H1 (cell line): ENCODE data around the gene OR51B4. TPM values are rescaled to one million over a fixed set of nuclear protein-coding genes. Genes with fewer than 3 reads are reported as not detected.

Experiments used
- CTCF ChIA-PET: fragments of 300-600 bp; sonication (Branson Sonifier 250); formaldehyde crosslinking; loops from one replicate; lab custom pipeline; 2021; ENCODE audit not compliant: partially characterized antibody; lab: Charles Lee
- POLR2A ChIA-PET: fragments of 300-600 bp; sonication (Branson Sonifier 250); formaldehyde crosslinking; loops from one replicate; lab custom pipeline; 2021; ENCODE audit warnings: inconsistent platforms; ENCODE audit not compliant: partially characterized antibody; lab: Charles Lee
- DNase-seq, 2 experiments: peaks; one replicate each; pipeline versions ENCODE4 v3.0.0 to v3.0.0-alpha.2; 2010 to 2022; ENCODE audit warnings: low spot score in 2 of 2, low read depth in 1 of 2, mixed read lengths in 1 of 2
- FAIRE-seq: peaks from 2 replicates; lab custom pipeline; 2011; peaks lifted over from hg19 to GRCh38; lab: Jason Lieb, UNC
- H2AFZ ChIP-seq: 2 replicates; pipeline ENCODE4 v1.8.1; 2012; ENCODE audit warnings: low read length, inconsistent platforms
- H2AK5ac ChIP-seq: 2 replicates; pipeline ENCODE4 v1.6.1; 2013; ENCODE audit warnings: low read depth, low read length
- H2BK120ac ChIP-seq: replicated peaks from 2 replicates; pipeline ENCODE3; 2013; ENCODE audit warnings: low read depth, low read length, inconsistent platforms
- H2BK12ac ChIP-seq: 2 replicates; pipeline ENCODE4 v1.6.1; 2013; ENCODE audit warnings: low read depth, low read length
- H2BK15ac ChIP-seq: 2 replicates; pipeline ENCODE4 v1.6.1; 2013; ENCODE audit warnings: low read length
- H2BK20ac ChIP-seq: 2 replicates; pipeline ENCODE4 v1.6.1; 2013; ENCODE audit warnings: low read length
- H2BK5ac ChIP-seq: 2 replicates; pipeline ENCODE4 v1.6.1; 2013; ENCODE audit warnings: low read depth, low read length
- H3K14ac ChIP-seq: 2 replicates; pipeline ENCODE4 v1.6.1; 2013; ENCODE audit warnings: inconsistent platforms; ENCODE audit not compliant: insufficient read length
- H3K18ac ChIP-seq: 2 replicates; pipeline ENCODE4 v1.6.1; 2013; ENCODE audit warnings: low read length; ENCODE audit errors: extremely low read depth
- H3K23ac ChIP-seq: 2 replicates; pipeline ENCODE4 v1.6.1; 2013; ENCODE audit warnings: inconsistent platforms; ENCODE audit not compliant: insufficient read length
- H3K23me2 ChIP-seq: 2 replicates; pipeline ENCODE4 v1.6.1; 2013; ENCODE audit warnings: low read depth, low read length
- H3K27ac ChIP-seq: 2 replicates; pipeline ENCODE4 v1.6.1; 2011; ENCODE audit warnings: low read depth, low read length, inconsistent platforms
- H3K27me3 ChIP-seq, 4 experiments: replicated peaks in 1 of 4; 1 replicate in 1 of 4; 2 replicates in 3 of 4; pipeline versions ENCODE4 v1.6.1 to v1.8.1; 2011 to 2013; ENCODE audit warnings: low read length in 3 of 4, mild to moderate bottlenecking in 3 of 4, inconsistent platforms in 2 of 4, mixed read lengths in 2 of 4, moderate library complexity in 1 of 4; ENCODE audit not compliant: control insufficient read depth in 3 of 4, insufficient read depth in 3 of 4; ENCODE audit errors: extremely low read depth in 1 of 4
- H3K36me3 ChIP-seq, 4 experiments: 2 replicates each; pipeline versions ENCODE4 v1.6.1 to v1.8.1; 2011 to 2013; ENCODE audit warnings: mild to moderate bottlenecking in 4 of 4, low read length in 3 of 4, moderate library complexity in 2 of 4, control low read depth in 1 of 4, inconsistent platforms in 1 of 4; ENCODE audit not compliant: insufficient read depth in 4 of 4, control insufficient read depth in 2 of 4
- H3K4ac ChIP-seq: replicated peaks from 2 replicates; pipeline ENCODE3; 2013; ENCODE audit warnings: low read length, low read depth, mixed read lengths, inconsistent platforms; ENCODE audit not compliant: insufficient read length
- H3K4me1 ChIP-seq, 4 experiments: replicated peaks in 1 of 4; 1 replicate in 1 of 4; 2 replicates in 3 of 4; pipeline versions ENCODE4 v1.6.1 to v1.8.1; 2011 to 2013; ENCODE audit warnings: low read length in 3 of 4, inconsistent platforms in 2 of 4, mixed read lengths in 1 of 4; ENCODE audit not compliant: insufficient read depth in 4 of 4, control insufficient read depth in 3 of 4
- H3K4me2 ChIP-seq, 2 experiments: 2 replicates each; pipeline versions ENCODE4 v1.6.1 to v1.8.1; 2011 to 2013; ENCODE audit warnings: low read depth in 2 of 2, low read length in 2 of 2, control low read depth in 1 of 2, inconsistent platforms in 1 of 2, mild to moderate bottlenecking in 1 of 2; ENCODE audit not compliant: insufficient read depth in 1 of 2
- H3K4me3 ChIP-seq, 4 experiments: fragments of 200-600, 300-600 bp in 1 of 4; sonication (generic), shearing (Covaris generic), sonication (Bioruptor Twin) in 1 of 4; 2 replicates each; pipeline versions ENCODE4 v1.5.1 to v1.8.1; 2011 to 2016; ENCODE audit warnings: low read length in 4 of 4, low read depth in 3 of 4, control low read depth in 2 of 4, inconsistent platforms in 2 of 4, mild to moderate bottlenecking in 2 of 4, mixed read lengths in 1 of 4, moderate library complexity in 1 of 4; ENCODE audit not compliant: insufficient read depth in 2 of 4; ENCODE audit errors: extremely low read depth in 1 of 4
- H3K56ac ChIP-seq: replicated peaks from 2 replicates; pipeline ENCODE3; 2013; ENCODE audit warnings: low read depth, mild to moderate bottlenecking, mixed read lengths, low read length, inconsistent platforms; ENCODE audit not compliant: insufficient read length
- H3K79me1 ChIP-seq: 2 replicates; pipeline ENCODE4 v1.6.1; 2013; ENCODE audit warnings: low read depth, low read length, control low read depth
- H3K79me2 ChIP-seq, 2 experiments: 2 replicates each; pipeline versions ENCODE4 v1.6.1 to v1.8.1; 2012 to 2013; ENCODE audit warnings: low read length in 2 of 2, mild to moderate bottlenecking in 2 of 2, inconsistent platforms in 1 of 2; ENCODE audit not compliant: insufficient read depth in 2 of 2, control insufficient read depth in 1 of 2
- H3K9ac ChIP-seq, 4 experiments: replicated peaks in 1 of 4; 1 replicate in 1 of 4; 2 replicates in 3 of 4; pipeline versions ENCODE4 v1.6.1 to v1.8.1; 2011 to 2013; ENCODE audit warnings: low read depth in 3 of 4, low read length in 3 of 4, control low read depth in 2 of 4, mild to moderate bottlenecking in 2 of 4, moderate library complexity in 2 of 4, inconsistent platforms in 1 of 4; ENCODE audit errors: extremely low read depth in 1 of 4
- H3K9me3 ChIP-seq, 2 experiments: 2 replicates each; pipeline versions ENCODE4 v1.6.1 to v1.8.1; 2012 to 2013; ENCODE audit warnings: mild to moderate bottlenecking in 2 of 2, moderate library complexity in 2 of 2, control low read depth in 1 of 2, inconsistent platforms in 1 of 2, low read depth in 1 of 2, low read length in 1 of 2, mixed read lengths in 1 of 2; ENCODE audit not compliant: insufficient read depth in 2 of 2
- H4K20me1 ChIP-seq, 2 experiments: replicated peaks in 1 of 2; 2 replicates each; pipeline versions ENCODE3 to v1.8.1; 2011 to 2013; ENCODE audit warnings: inconsistent platforms in 2 of 2, low read length in 2 of 2, mild to moderate bottlenecking in 1 of 2; ENCODE audit not compliant: insufficient read depth in 2 of 2, control insufficient read depth in 1 of 2
- H4K5ac ChIP-seq: 2 replicates; pipeline ENCODE4 v1.6.1; 2013; ENCODE audit warnings: low read length, low read depth, mixed read lengths, inconsistent platforms; ENCODE audit not compliant: insufficient read length
- H4K8ac ChIP-seq: 2 replicates; pipeline ENCODE4 v1.8.0; 2013; ENCODE audit warnings: mild to moderate bottlenecking, moderate library complexity, low read length, inconsistent platforms; ENCODE audit not compliant: insufficient read depth; ENCODE audit errors: extremely low read depth
- H4K91ac ChIP-seq: replicated peaks from 2 replicates; pipeline ENCODE3; 2013; ENCODE audit warnings: low read length, mixed read lengths, inconsistent platforms; ENCODE audit not compliant: insufficient read length
- BCL11A ChIP-seq, 2 experiments: IDR thresholded peaks; one replicate each; pipeline ENCODE4 v1.6.1; 2011; ENCODE audit warnings: low read depth in 2 of 2, low read length in 2 of 2, mild to moderate bottlenecking in 2 of 2
- CBX5 ChIP-seq: fragments of 300-800, 300-1000 bp; sonication (generic); IDR thresholded peaks from 2 replicates; pipeline ENCODE4 v1.7.1; 2016; ENCODE audit warnings: antibody characterized with exemption, low read length, low read depth
- CHD1 ChIP-seq: IDR thresholded peaks from 2 replicates; pipeline ENCODE4 v1.6.1; 2012; ENCODE audit warnings: low read depth, low read length, improper control_type of control experiment
- CHD2 ChIP-seq: IDR thresholded peaks from 2 replicates; pipeline ENCODE4 v1.6.1; 2012; ENCODE audit warnings: low read length, improper control_type of control experiment
- CTBP2 ChIP-seq: IDR thresholded peaks from 2 replicates; pipeline ENCODE4 v1.7.0; 2011; ENCODE audit warnings: borderline replicate concordance, mild to moderate bottlenecking, moderate library complexity, mixed read lengths, low read length; ENCODE audit not compliant: insufficient read depth, insufficient read length
- JUN ChIP-seq: IDR thresholded peaks from 2 replicates; pipeline ENCODE4 v1.6.1; 2011; ENCODE audit warnings: low read depth, mild to moderate bottlenecking, improper control_type of control experiment, low read length
- POU5F1 ChIP-seq: IDR thresholded peaks from 2 replicates; pipeline ENCODE4 v1.6.1; 2011; ENCODE audit warnings: low read depth, mild to moderate bottlenecking, low read length, moderate library complexity
- SAP30 ChIP-seq: fragments of 300-600 bp; sonication (generic); IDR thresholded peaks from 2 replicates; pipeline ENCODE4 v1.7.1; 2012; ENCODE audit warnings: low read length, moderate library complexity, mild to moderate bottlenecking, inconsistent platforms; ENCODE audit not compliant: insufficient read depth, insufficient replicate concordance
- SP2 ChIP-seq: IDR thresholded peaks from 2 replicates; pipeline ENCODE4 v1.6.1; 2012; ENCODE audit warnings: mild to moderate bottlenecking, low read length, inconsistent platforms
- SUZ12 ChIP-seq: fragments of 200-600 bp; sonication (generic); IDR thresholded peaks from 2 replicates; pipeline ENCODE4 v1.6.1; 2012; ENCODE audit warnings: mild to moderate bottlenecking, inconsistent platforms, low read length, moderate library complexity, mixed read lengths
- TAF1 ChIP-seq: IDR thresholded peaks from 2 replicates; pipeline ENCODE4 v1.6.1; 2011; ENCODE audit warnings: mild to moderate bottlenecking, low read depth, low read length
- WGBS, 2 experiments: shearing (Covaris generic) in 1 of 2; methylation state at CpG; one replicate each; pipeline versions ENCODE4 v1.1.6 to v1.1.7; 2013 to 2015; ENCODE audit warnings: low lambda C conversion rate in 2 of 2, mixed read lengths in 2 of 2, inconsistent platforms in 1 of 2, low coverage in 1 of 2, missing lambda C conversion rate in 1 of 2; ENCODE audit not compliant: insufficient replicate concordance in 2 of 2, insufficient coverage in 1 of 2, insufficient read length in 1 of 2; ENCODE audit errors: extremely low coverage in 1 of 2, missing lambda C conversion rate in 1 of 2; 5-methylcytosine and 5-hydroxymethylcytosine counted together
- polyA plus RNA-seq, 7 experiments: library from polyadenylated mRNA; depleted of rRNA in 3 of 7; stranded (reverse) in 5 of 7; unstranded in 2 of 7; fragments of >200 nt in 5 of 7; fragments of 200-250 nt in 2 of 7; gene quantifications; 1 replicate in 5 of 7; 2 replicates in 1 of 7; 4 replicates in 1 of 7; pipeline versions ENCODE4 v1.2.1 to v1.2.3, GENCODE V29; 2011 to 2013; ENCODE audit warnings: missing spikeins in 2 of 7, mixed read lengths in 2 of 7
- total RNA-seq: library from RNA; stranded (reverse); fragmentation: NEBNext Ultra II Directional; extraction: Animal tissue kit (Norgen Biotek cat#: 25700); gene quantifications from 2 replicates; pipeline ENCODE4 v1.2.1, GENCODE V29; 2021
- TF ChIP-seq, protein P1 (sequence below), 3 experiments: IDR thresholded peaks; 1 replicate in 2 of 3; 2 replicates in 1 of 3; pipeline versions ENCODE4 v1.5.1 to v1.6.1; 2011; ENCODE audit warnings: low read length in 3 of 3, mild to moderate bottlenecking in 3 of 3, inconsistent platforms in 2 of 3, low read depth in 1 of 3, moderate library complexity in 1 of 3; ENCODE audit not compliant: insufficient read depth in 1 of 3; ENCODE audit errors: control extremely low read depth in 1 of 3

Gene OR51B4
- total and polyA plus RNA-seq, 2 of the 8 experiments (the other 6 are each of a cell fraction or from before 2014, with no cell fraction given): not detected

DNA sequence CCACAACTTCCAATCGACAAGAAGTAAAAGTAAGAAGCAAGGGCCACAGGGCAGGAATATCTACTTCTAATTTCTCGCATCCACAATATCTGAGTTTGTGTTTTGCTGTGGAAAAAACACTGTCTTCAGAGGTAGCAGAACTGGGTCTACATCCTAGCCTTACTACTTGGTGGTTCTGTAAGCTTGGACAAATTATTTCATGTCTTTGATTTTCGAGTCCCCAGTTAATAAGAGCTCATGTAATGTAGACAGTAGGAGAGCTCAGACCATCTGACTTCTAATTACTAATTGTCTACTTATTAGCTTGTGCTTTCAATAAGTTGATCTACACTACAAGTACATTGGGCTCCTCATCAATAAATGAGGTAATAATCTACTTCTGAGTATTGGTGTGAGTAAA lies 18.7 kb downstream of the OR51B4 start:
- Histone ChIP-seq H3K27me3 (no peaks in the 10 kb centered on the region), H3K79me1 (0 out of 2 replicates have a peak, but pooled peaks cover 2% of the 10 kb centered on the region), H3K4me2 (no peak overlapping the region), H3K4me1 (no peaks in the 10 kb centered on the region; a peak in 1 of 7 replicates), H4K5ac (no peak overlapping the region), H2BK12ac (no peak overlapping the region), H4K91ac (no peak overlapping the region), H2AK5ac (no peak overlapping the region), H2BK20ac (no peak overlapping the region), H3K4ac (no peak overlapping the region), H2AFZ (no peak overlapping the region), H3K9me3 (no peaks in the 10 kb centered on the region), H3K27ac (no peak overlapping the region), H3K9ac (no peak overlapping the region), H3K23me2 (no peaks in the 10 kb centered on the region), H3K56ac (no peak overlapping the region), H3K36me3 (no peaks in the 10 kb centered on the region), H3K4me3 (no peak overlapping the region), H3K79me2 (no peaks in the 10 kb centered on the region), H3K14ac (no peak overlapping the region), H3K18ac (no peak overlapping the region), H4K20me1 (no peaks in the 10 kb centered on the region), H2BK15ac (no peak overlapping the region), H2BK120ac (no peak overlapping the region), H4K8ac (no peak overlapping the region), H2BK5ac (no peak overlapping the region), H3K23ac (no peak overlapping the region)
- ChIA-PET POLR2A (no interaction called here), CTCF (interaction anchor here (8.6 kb wide), 1 partner anchor 7 kb away, joined by 48 read pairs; no protein-coding TSS in a partner anchor)
- FAIRE-seq (no peak), DNase-seq (no peak)
- 87% methylated on average over 3 of the region's 3 CpGs; no CpG with 5 or more reads in 1 of the 2 experiments for whole genome bisulfite sequencing, 2 experiments
- no peak for TF ChIP-seq CBX5
- no peak for TF ChIP-seq CTBP2
- TF ChIP-seq, protein P1, sequence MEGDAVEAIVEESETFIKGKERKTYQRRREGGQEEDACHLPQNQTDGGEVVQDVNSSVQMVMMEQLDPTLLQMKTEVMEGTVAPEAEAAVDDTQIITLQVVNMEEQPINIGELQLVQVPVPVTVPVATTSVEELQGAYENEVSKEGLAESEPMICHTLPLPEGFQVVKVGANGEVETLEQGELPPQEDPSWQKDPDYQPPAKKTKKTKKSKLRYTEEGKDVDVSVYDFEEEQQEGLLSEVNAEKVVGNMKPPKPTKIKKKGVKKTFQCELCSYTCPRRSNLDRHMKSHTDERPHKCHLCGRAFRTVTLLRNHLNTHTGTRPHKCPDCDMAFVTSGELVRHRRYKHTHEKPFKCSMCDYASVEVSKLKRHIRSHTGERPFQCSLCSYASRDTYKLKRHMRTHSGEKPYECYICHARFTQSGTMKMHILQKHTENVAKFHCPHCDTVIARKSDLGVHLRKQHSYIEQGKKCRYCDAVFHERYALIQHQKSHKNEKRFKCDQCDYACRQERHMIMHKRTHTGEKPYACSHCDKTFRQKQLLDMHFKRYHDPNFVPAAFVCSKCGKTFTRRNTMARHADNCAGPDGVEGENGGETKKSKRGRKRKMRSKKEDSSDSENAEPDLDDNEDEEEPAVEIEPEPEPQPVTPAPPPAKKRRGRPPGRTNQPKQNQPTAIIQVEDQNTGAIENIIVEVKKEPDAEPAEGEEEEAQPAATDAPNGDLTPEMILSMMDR (IDR thresholded peaks at IDR 0.05; ENCODE audit: control extremely low read depth in 1 of 3, insufficient read depth in 1 of 3, low read depth in 1 of 3, low read length in 3 of 3): no peak
- no peak for TF ChIP-seq JUN
- TF ChIP-seq TAF1: no peak
- no peak for TF ChIP-seq SAP30
- TF ChIP-seq SP2: no peak
- no peak for TF ChIP-seq SUZ12
- no peak for TF ChIP-seq CHD2
- no peak for TF ChIP-seq BCL11A (IDR thresholded peaks at IDR 0.05; ENCODE audit: low read depth in 2 of 2, low read length in 2 of 2)
- no peak for TF ChIP-seq POU5F1
- TF ChIP-seq CHD1: no peak
